ENCODE measurements around the gene PTGES2.

The PTGES2 gene

GRCh38 chr9:128153060-128153946 lies 25.8 kb upstream of the PTGES2 start:
- DNase-seq (ENCODE audit: low spot score): no peak

GRCh38 chr9:128152133-128153059 lies 24.9 kb upstream of the PTGES2 start:
- DNase-seq (ENCODE audit: low spot score): no peak

- no peak for DNase-seq (ENCODE audit: low spot score)
These were observed 24.0 kb upstream of the PTGES2 start for GRCh38 chr9:128151309-128152132.

- DNase-seq (ENCODE audit: low spot score): no peak
These were observed 23.2 kb upstream of the PTGES2 start for GRCh38 chr9:128150594-128151308.

- no peak for DNase-seq (ENCODE audit: low spot score)
These were observed 22.5 kb upstream of the PTGES2 start for GRCh38 chr9:128149951-128150593.

- DNase-seq (ENCODE audit: low spot score): no peak
These were observed 21.6 kb upstream of the PTGES2 start, which contains the start of gene LCN2 for GRCh38 chr9:128149001-128149701. TSS of gene LCN2 (plus strand) at chr9:128149453. CDS start at chr9:128149526, 73 bp downstream.

- no peak for DNase-seq (ENCODE audit: low spot score)
These were observed 21.0 kb upstream of the PTGES2 start for GRCh38 chr9:128148509-128149000.

- DNase-seq (ENCODE audit: low spot score): no peak
These were observed 19.1 kb upstream of the PTGES2 start for GRCh38 chr9:128146591-128147120.

- DNase-seq (ENCODE audit: low spot score): no peak
These were observed 18.4 kb upstream of the PTGES2 start for GRCh38 chr9:128145951-128146351.

- no peak for DNase-seq (ENCODE audit: low spot score)
These were observed 18.0 kb upstream of the PTGES2 start for GRCh38 chr9:128145536-128145935.

- no peak for DNase-seq (ENCODE audit: low spot score)
These were observed 17.0 kb upstream of the PTGES2 start for GRCh38 chr9:128144239-128145181.

- no peak for DNase-seq (ENCODE audit: low spot score)
These were observed 16.2 kb upstream of the PTGES2 start for GRCh38 chr9:128143525-128144238.

GRCh38 chr9:128142596-128142995 lies 15.1 kb upstream of the PTGES2 start:
- no peak for DNase-seq (ENCODE audit: low spot score)

- no peak for DNase-seq (ENCODE audit: low spot score)
These were observed 14.5 kb upstream of the PTGES2 start for GRCh38 chr9:128142061-128142460.

GRCh38 chr9:128141604-128142003 lies 14.1 kb upstream of the PTGES2 start:
- DNase-seq (ENCODE audit: low spot score): no peak

- no peak for DNase-seq (ENCODE audit: low spot score)
These were observed 12.1 kb upstream of the PTGES2 start for GRCh38 chr9:128139621-128140020.

GRCh38 chr9:128138001-128138400 lies 10.5 kb upstream of the PTGES2 start:
- DNase-seq (ENCODE audit: low spot score): no peak
